ENCODE data around the gene ZNF362. TPM values are rescaled to one million over a fixed set of nuclear protein-coding genes. Genes with fewer than 3 reads are reported as not detected.

Gene ZNF362
- total RNA-seq, 2 experiments from 2014 or later, result 8.9 to 26.1 TPM

DNA sequence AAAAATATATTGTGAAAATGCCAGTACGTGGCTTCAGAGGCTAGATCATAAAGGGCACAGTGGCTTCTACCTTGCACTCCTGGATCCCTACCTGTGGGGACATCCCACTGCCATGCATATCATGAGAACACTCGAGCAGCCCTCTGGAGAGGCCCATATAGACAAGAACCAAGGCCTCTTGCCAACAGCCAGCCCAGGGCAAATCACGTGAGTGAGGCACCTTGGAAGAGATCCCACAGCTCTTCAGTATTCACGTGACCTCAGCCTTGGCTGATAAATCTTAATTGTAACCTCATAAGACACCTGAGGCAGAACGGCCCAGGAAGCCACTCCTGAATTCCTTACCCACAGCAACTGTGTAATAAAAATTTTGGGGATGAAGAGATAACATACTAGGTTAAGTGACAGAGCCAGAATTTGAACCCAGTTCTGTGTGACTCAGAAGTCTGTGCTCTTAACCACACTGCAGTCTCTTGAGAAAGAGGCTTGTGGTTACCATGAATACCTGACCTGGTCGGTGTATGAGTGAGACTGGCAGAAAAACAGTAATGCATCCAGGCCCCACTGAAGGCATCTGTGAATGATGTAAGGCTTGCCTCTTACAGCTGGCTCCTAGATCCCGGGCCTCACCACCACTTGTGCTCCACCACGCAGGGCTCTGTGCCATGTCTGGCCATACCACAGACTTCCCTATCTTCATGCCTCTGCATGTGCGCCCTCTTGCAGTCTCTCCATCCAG lies 71.5 kb downstream of the ZNF362 start:
- no peak overlapping the region for H2AFZ ChIP-seq (ENCODE audit: low read length)
- H3K4me3 ChIP-seq (ENCODE audit: low read depth, low read length, poor library complexity, severe bottlenecking), result no peak overlapping the region
- no peaks in the 10 kb centered on the region for H3K79me2 ChIP-seq (ENCODE audit: insufficient read depth, low read depth, low read length)
- no peak for DNase-seq (ENCODE audit: low spot score)
- POLR2A ChIA-PET, result no interaction called here
- intact Hi-C loops (cut with micrococcal nuclease; ENCODE audit: unreplicated experiment), result no loop called here
- H3K4me1 ChIP-seq (ENCODE audit: insufficient read depth, low read length, poor library complexity, severe bottlenecking), result peaks cover 5% of the 10 kb centered on the region
- peaks cover 85% of the 10 kb centered on the region for H3K36me3 ChIP-seq (ENCODE audit: insufficient read depth, low read length)
- H4K20me1 ChIP-seq (ENCODE audit: insufficient read depth, low read length), result no peaks in the 10 kb centered on the region
- no peak for TF ChIP-seq EZH2phosphoT487 (IDR thresholded peaks at IDR 0.05; ENCODE audit: borderline replicate concordance, low read depth, low read length)
- TF ChIP-seq, protein P1, sequence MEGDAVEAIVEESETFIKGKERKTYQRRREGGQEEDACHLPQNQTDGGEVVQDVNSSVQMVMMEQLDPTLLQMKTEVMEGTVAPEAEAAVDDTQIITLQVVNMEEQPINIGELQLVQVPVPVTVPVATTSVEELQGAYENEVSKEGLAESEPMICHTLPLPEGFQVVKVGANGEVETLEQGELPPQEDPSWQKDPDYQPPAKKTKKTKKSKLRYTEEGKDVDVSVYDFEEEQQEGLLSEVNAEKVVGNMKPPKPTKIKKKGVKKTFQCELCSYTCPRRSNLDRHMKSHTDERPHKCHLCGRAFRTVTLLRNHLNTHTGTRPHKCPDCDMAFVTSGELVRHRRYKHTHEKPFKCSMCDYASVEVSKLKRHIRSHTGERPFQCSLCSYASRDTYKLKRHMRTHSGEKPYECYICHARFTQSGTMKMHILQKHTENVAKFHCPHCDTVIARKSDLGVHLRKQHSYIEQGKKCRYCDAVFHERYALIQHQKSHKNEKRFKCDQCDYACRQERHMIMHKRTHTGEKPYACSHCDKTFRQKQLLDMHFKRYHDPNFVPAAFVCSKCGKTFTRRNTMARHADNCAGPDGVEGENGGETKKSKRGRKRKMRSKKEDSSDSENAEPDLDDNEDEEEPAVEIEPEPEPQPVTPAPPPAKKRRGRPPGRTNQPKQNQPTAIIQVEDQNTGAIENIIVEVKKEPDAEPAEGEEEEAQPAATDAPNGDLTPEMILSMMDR (conservative IDR thresholded peaks at IDR 0.05; ENCODE audit: low read length), result no peak
- no peak overlapping the region for H3K27ac ChIP-seq (ENCODE audit: low read depth, low read length, poor library complexity, severe bottlenecking)
- H3K9me2 ChIP-seq (ENCODE audit: insufficient read depth, low read length), result no peaks in the 10 kb centered on the region
- no peak overlapping the region for H3K4me2 ChIP-seq (ENCODE audit: low read length)
- no TSS peak for BruUV-seq (replicated peaks)
- CTCF ChIA-PET (ENCODE audit: unreplicated experiment), result no interaction called here
- no peaks in the 10 kb centered on the region for H3K9me3 ChIP-seq (ENCODE audit: low read length)

DNA sequence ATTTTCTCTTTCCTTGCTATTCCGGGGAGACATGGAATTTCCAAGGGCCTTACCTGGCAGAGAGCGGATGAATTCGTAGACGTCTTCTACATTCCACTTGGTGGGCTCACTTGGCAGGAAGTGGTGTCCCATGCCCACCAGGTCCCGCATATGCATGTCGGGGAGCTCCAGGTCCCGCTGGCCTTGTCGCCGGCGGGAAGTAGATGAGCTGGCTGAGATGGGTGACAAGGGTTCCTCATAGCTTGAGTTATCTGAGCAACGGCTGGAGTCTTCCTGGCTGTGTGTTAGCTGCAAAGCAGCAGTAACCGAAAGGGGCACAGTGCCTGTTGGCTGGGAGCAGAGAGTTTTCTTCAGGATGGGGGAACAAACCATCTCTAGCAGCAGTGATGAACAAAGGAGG lies 72.5 kb downstream of the ZNF362 start:
- no peaks in the 10 kb centered on the region for H3K9me2 ChIP-seq (ENCODE audit: insufficient read depth, low read length)
- H3K79me2 ChIP-seq (ENCODE audit: insufficient read depth, low read depth, low read length), result no peaks in the 10 kb centered on the region
- DNase-seq (ENCODE audit: low spot score), result no peak
- H3K36me3 ChIP-seq (ENCODE audit: insufficient read depth, low read length), result peaks cover 81% of the 10 kb centered on the region
- H3K27ac ChIP-seq (ENCODE audit: low read depth, low read length, poor library complexity, severe bottlenecking), result no peak overlapping the region
- no peaks in the 10 kb centered on the region for H4K20me1 ChIP-seq (ENCODE audit: insufficient read depth, low read length)
- ChIA-PET POLR2A (interaction anchor here (0.9 kb wide), 1 partner anchor 118 kb away, joined by 3 read pairs; no protein-coding TSS in a partner anchor), CTCF (ENCODE audit: unreplicated experiment) (no interaction called here)
- no peak overlapping the region for H3K4me3 ChIP-seq (ENCODE audit: low read depth, low read length, poor library complexity, severe bottlenecking)
- H2AFZ ChIP-seq (ENCODE audit: low read length), result no peak overlapping the region
- no peaks in the 10 kb centered on the region for H3K4me1 ChIP-seq (ENCODE audit: insufficient read depth, low read length, poor library complexity, severe bottlenecking)
- no peaks in the 10 kb centered on the region for H3K9me3 ChIP-seq (ENCODE audit: low read length)
- no peak overlapping the region for H3K4me2 ChIP-seq (ENCODE audit: low read length)
- BruUV-seq (replicated peaks), result no TSS peak
- TF ChIP-seq, protein P1 (conservative IDR thresholded peaks at IDR 0.05; ENCODE audit: low read length), result no peak
- no peak for TF ChIP-seq EZH2phosphoT487 (IDR thresholded peaks at IDR 0.05; ENCODE audit: borderline replicate concordance, low read depth, low read length)
- intact Hi-C loops (cut with micrococcal nuclease; ENCODE audit: unreplicated experiment), result no loop called here

DNA sequence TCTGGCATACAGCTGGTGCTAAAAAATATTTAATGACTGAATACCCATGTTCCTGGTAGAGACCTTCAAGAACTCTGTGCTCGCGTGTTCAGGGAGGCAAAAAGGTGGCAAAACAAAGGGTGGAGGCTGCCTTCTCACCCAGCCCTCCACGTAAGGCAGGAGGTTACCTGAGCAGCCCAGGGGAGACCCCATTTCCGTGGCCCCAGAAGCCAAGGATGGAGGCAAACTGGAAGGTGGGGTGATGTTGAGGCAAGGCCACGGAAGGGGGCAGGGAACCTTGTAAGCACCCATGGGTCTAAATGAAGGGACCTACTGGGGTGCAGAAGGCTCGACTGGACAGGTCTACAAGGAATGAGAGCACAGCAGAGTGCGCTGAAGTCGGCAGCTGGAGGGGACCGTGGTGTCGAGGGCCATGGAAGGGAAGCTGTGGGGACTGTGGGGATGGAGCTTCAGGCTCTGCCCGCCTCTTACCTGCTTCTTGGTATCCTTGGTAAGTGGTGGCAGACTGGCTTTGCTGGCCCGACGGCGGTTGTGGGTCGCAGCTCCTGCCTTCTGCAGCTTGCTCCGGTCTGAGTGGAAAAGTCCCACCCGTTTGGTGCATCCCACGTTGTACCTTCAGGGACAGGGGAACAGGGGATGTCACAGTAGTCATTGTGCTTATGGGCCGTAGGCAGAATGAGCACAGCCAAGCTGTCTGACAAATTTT lies 73.5 kb downstream of the ZNF362 start:
- intact Hi-C loops (cut with micrococcal nuclease; ENCODE audit: unreplicated experiment), result no loop called here
- Histone ChIP-seq H3K9me2 (ENCODE audit: insufficient read depth, low read length) (no peaks in the 10 kb centered on the region), H3K79me2 (ENCODE audit: insufficient read depth, low read depth, low read length) (no peaks in the 10 kb centered on the region), H2AFZ (ENCODE audit: low read length) (no peak overlapping the region), H3K36me3 (ENCODE audit: insufficient read depth, low read length) (peaks cover 74% of the 10 kb centered on the region), H3K4me3 (ENCODE audit: low read depth, low read length, poor library complexity, severe bottlenecking) (no peak overlapping the region), H3K27ac (ENCODE audit: low read depth, low read length, poor library complexity, severe bottlenecking) (no peak overlapping the region), H3K9me3 (ENCODE audit: low read length) (no peaks in the 10 kb centered on the region), H3K4me1 (ENCODE audit: insufficient read depth, low read length, poor library complexity, severe bottlenecking) (no peaks in the 10 kb centered on the region), H3K4me2 (ENCODE audit: low read length) (no peak overlapping the region), H4K20me1 (ENCODE audit: insufficient read depth, low read length) (no peaks in the 10 kb centered on the region)
- TF ChIP-seq EZH2phosphoT487 (IDR thresholded peaks at IDR 0.05; ENCODE audit: borderline replicate concordance, low read depth, low read length), result no peak
- TF ChIP-seq, protein P1 (conservative IDR thresholded peaks at IDR 0.05; ENCODE audit: low read length), result no peak
- CTCF ChIA-PET (ENCODE audit: unreplicated experiment), result no interaction called here
- DNase-seq (ENCODE audit: low spot score), result no peak
- POLR2A ChIA-PET, result interaction anchor here (1.2 kb wide), 1 partner anchor 14 kb away, joined by 3 read pairs; no protein-coding TSS in a partner anchor
- BruUV-seq (replicated peaks), result no TSS peak
